K562 (cell line): Measurements from ENCODE around the gene FASTKD1. TPM values are rescaled to one million over a fixed set of nuclear protein-coding genes. Genes with fewer than 3 reads are reported as not detected.
A peak's percentile ranks its signal among the peaks of the same experiment; 100 is the strongest.

Source experiments
- ATAC-seq: fragments of 200-7000 bp; cut with Tn5 transposase; 3 replicates; pipeline ENCODE4 v1.9.1; 2020; ENCODE audit warnings: moderate library complexity
- BruUV-seq: library from RNA; stranded (reverse); fragments of 400-500 nt; replicated peaks from 2 replicates; lab custom pipeline; 2021; lab: Mats Ljungman, UMichigan
- CTCF ChIA-PET: fragments of 300-600 bp; formaldehyde crosslinking; extraction: SDS; loops from one replicate; lab custom pipeline; 2021; ENCODE audit warnings: low intra/inter-chr PET ratio; lab: Yijun Ruan, JAX
- POLR2A ChIA-PET: fragments of 300-600, 350-650 bp; sonication (Branson Sonifier 250); formaldehyde crosslinking; extraction: SDS; loops from one replicate; lab custom pipeline; 2021; ENCODE audit warnings: antibody characterized with exemption, inconsistent platforms; lab: Yijun Ruan, JAX
- DNase-seq, 4 experiments: peaks; one replicate each; pipeline versions ENCODE4 v3.0.0 to v3.0.0-alpha.2; 2011 to 2018; ENCODE audit warnings: low spot score in 3 of 4, mixed read lengths in 3 of 4; ENCODE audit errors: extremely low read depth in 1 of 4
- FAIRE-seq: peaks from 2 replicates; lab custom pipeline; 2011; peaks lifted over from hg19 to GRCh38; lab: Jason Lieb, UNC
- H2AFZ ChIP-seq: 2 replicates; pipeline ENCODE4 v1.6.0; 2011; ENCODE audit warnings: low read depth, low read length, control low read depth, inconsistent platforms
- H3K27ac ChIP-seq: fragments of 200-600 bp; 3 replicates; pipeline ENCODE4 v1.8.0; 2011; ENCODE audit warnings: low read depth, mild to moderate bottlenecking, control low read depth, inconsistent platforms, low read length, moderate library complexity, mixed read lengths; ENCODE audit errors: extremely low read depth
- H3K27me3 ChIP-seq, 2 experiments: fragments of 300-600 bp in 1 of 2; 2 replicates in 1 of 2; 3 replicates in 1 of 2; pipeline versions ENCODE4 v1.6.0 to v1.8.0; 2011; ENCODE audit warnings: inconsistent platforms in 2 of 2, low read length in 2 of 2, mild to moderate bottlenecking in 1 of 2, mixed read lengths in 1 of 2, moderate library complexity in 1 of 2; ENCODE audit not compliant: control insufficient read depth in 2 of 2, insufficient read depth in 2 of 2
- H3K36me3 ChIP-seq: fragments of 300-600 bp; 3 replicates; pipeline ENCODE4 v1.8.0; 2011; ENCODE audit warnings: mild to moderate bottlenecking, low read length, inconsistent platforms; ENCODE audit not compliant: control insufficient read depth, insufficient read depth
- H3K4me1 ChIP-seq, 2 experiments: fragments of 200-600 bp in 1 of 2; replicated peaks in 1 of 2; 2 replicates in 1 of 2; 3 replicates in 1 of 2; pipeline versions ENCODE4 v1.5.1 to v1.8.0; 2011; ENCODE audit warnings: inconsistent platforms in 2 of 2, low read length in 2 of 2, mild to moderate bottlenecking in 1 of 2, mixed read lengths in 1 of 2, moderate library complexity in 1 of 2; ENCODE audit not compliant: control insufficient read depth in 2 of 2, insufficient read depth in 2 of 2
- H3K4me2 ChIP-seq: 2 replicates; pipeline ENCODE4 v1.6.1; 2011; ENCODE audit warnings: low read length, control low read depth, inconsistent platforms, mixed read lengths; ENCODE audit not compliant: insufficient read depth
- H3K4me3 ChIP-seq: fragments of 200-600 bp; sonication (generic), shearing (Covaris generic); 2 replicates; pipeline ENCODE4 v1.5.1; 2016; ENCODE audit warnings: control low read depth, inconsistent platforms
- H3K79me2 ChIP-seq: fragments of 200-600 bp; 3 replicates; pipeline ENCODE4 v1.8.0; 2011; ENCODE audit warnings: low read length, inconsistent platforms; ENCODE audit not compliant: control insufficient read depth, insufficient read depth
- H3K9ac ChIP-seq, 2 experiments: 2 replicates each; pipeline versions ENCODE4 v1.6.0 to v1.6.1; 2011; ENCODE audit warnings: low read depth in 2 of 2, low read length in 2 of 2, control low read depth in 1 of 2, inconsistent platforms in 1 of 2, mild to moderate bottlenecking in 1 of 2, mixed read lengths in 1 of 2; ENCODE audit not compliant: insufficient read depth in 1 of 2
- H3K9me1 ChIP-seq: one replicate; pipeline ENCODE4 v1.6.0; 2011; ENCODE audit warnings: inconsistent platforms, mild to moderate bottlenecking, low read length, moderate library complexity; ENCODE audit not compliant: control insufficient read depth, insufficient read depth
- H3K9me3 ChIP-seq: replicated peaks from 2 replicates; pipeline ENCODE4 v1.5.1; 2011; ENCODE audit warnings: low read depth, low read length, inconsistent platforms; ENCODE audit not compliant: control insufficient read depth, insufficient read depth
- H4K20me1 ChIP-seq: replicated peaks from 2 replicates; pipeline ENCODE4 v1.6.1; 2011; ENCODE audit warnings: low read length, inconsistent platforms, mixed read lengths; ENCODE audit not compliant: control insufficient read depth, insufficient read depth
- ATF1 ChIP-seq, 2 experiments: fragments of 450-650 bp in 1 of 2; IDR thresholded peaks; 2 replicates each; pipeline ENCODE4 v1.6.1; 2016; ENCODE audit warnings: missing compliant biosample characterization in 1 of 2, missing genetic modification characterization in 1 of 2
- KHSRP ChIP-seq: fragments of 450-650 bp; IDR thresholded peaks from 2 replicates; pipeline ENCODE4 v1.6.1; 2017
- KLF1 ChIP-seq: fragments of 450-650 bp; IDR thresholded peaks from 2 replicates; pipeline ENCODE4 v1.6.1; 2016; ENCODE audit warnings: missing genetic modification characterization, missing compliant biosample characterization
- MEF2A ChIP-seq: IDR thresholded peaks from 2 replicates; pipeline ENCODE4 v1.6.1; 2011; ENCODE audit warnings: low read depth, mild to moderate bottlenecking, low read length, moderate library complexity; ENCODE audit not compliant: control insufficient read depth
- NCOA4 ChIP-seq: fragments of 450-650 bp; IDR thresholded peaks from 2 replicates; pipeline ENCODE4 v1.6.1; 2018; ENCODE audit warnings: mild to moderate bottlenecking; ENCODE audit not compliant: partially characterized antibody
- NFIC ChIP-seq: fragments of 450-650 bp; IDR thresholded peaks from 2 replicates; pipeline ENCODE4 v1.6.1; 2017; ENCODE audit warnings: mild to moderate bottlenecking, inconsistent platforms
- RBBP5 ChIP-seq: fragments of 200-600 bp; sonication (generic); IDR thresholded peaks from 2 replicates; pipeline ENCODE4 v1.6.1; 2012; ENCODE audit warnings: borderline replicate concordance, mild to moderate bottlenecking, low read length, control low read depth, inconsistent platforms; ENCODE audit not compliant: insufficient read depth, poor library complexity, severe bottlenecking
- TFAM ChIP-seq: fragments of 250-450 bp; sonication (Bioruptor Pico); conservative IDR thresholded peaks from 2 replicates; pipeline ENCODE4 v1.5.0; 2021; ENCODE audit warnings: mild to moderate bottlenecking, moderate library complexity
- THRAP3 ChIP-seq: fragments of 450-650 bp; IDR thresholded peaks from 2 replicates; pipeline ENCODE4 v1.6.1; 2016; ENCODE audit warnings: mild to moderate bottlenecking, inconsistent platforms, borderline replicate concordance
- TRIM28 ChIP-seq: fragments of 450-650 bp; IDR thresholded peaks from 2 replicates; pipeline ENCODE4 v1.6.1; 2017
- ZFX ChIP-seq: sonication (generic); formaldehyde crosslinking; IDR thresholded peaks from 2 replicates; pipeline ENCODE4 v1.8.0; 2022; ENCODE audit warnings: mild to moderate bottlenecking, missing genetic modification reagents, moderate library complexity
- WGBS: fragments of 100-300 bp; shearing (Covaris generic); methylation state at CpG from one replicate; pipeline ENCODE4 v1.1.6; 2016; ENCODE audit warnings: low coverage, mixed read lengths; ENCODE audit not compliant: insufficient coverage; ENCODE audit errors: missing lambda C conversion rate; 5-methylcytosine and 5-hydroxymethylcytosine counted together
- in situ Hi-C: fragments of 300-500 bp; cut with MboI; formaldehyde crosslinking; loops from 4 replicates; pipeline ENCODE4 v1.15.0; 2018; ENCODE audit warnings: inconsistent platforms, mixed read lengths
- intact Hi-C: fragments of 100-400 bp; cut with micrococcal nuclease; formaldehyde crosslinking; loops from 2 replicates; pipeline ENCODE4 v1.14.2; 2022
- polyA plus RNA-seq, 8 experiments: library from polyadenylated mRNA; depleted of rRNA in 4 of 8; stranded (reverse) in 5 of 8; unstranded in 3 of 8; fragments of >200 nt; fragmentation: Nextera tagmentation in 2 of 8; fragmentation: Illumina TruSeq in 1 of 8; extraction: Ambion mirVana in 2 of 8; extraction: Trizol in 1 of 8; gene quantifications; 2 replicates each; pipeline versions ENCODE4 v1.2.1 to v1.2.3, GENCODE V29; 2011 to 2014; ENCODE audit warnings: inconsistent platforms in 1 of 8, missing spikeins in 1 of 8
- total RNA-seq, 7 experiments: library from RNA; depleted of rRNA in 6 of 7; stranded (reverse); fragments of >200 nt in 6 of 7; fragmentation: Illumina TruSeq in 2 of 7; extraction: Trizol in 2 of 7; gene quantifications; 2 replicates each; pipeline versions ENCODE4 v1.2.1 to v1.2.3, GENCODE V29; 2011 to 2021; ENCODE audit warnings: low replicate concordance in 1 of 7
- TF ChIP-seq, protein P1 (sequence below): IDR thresholded peaks from 3 replicates; pipeline ENCODE4 v1.6.1; 2011; ENCODE audit warnings: borderline replicate concordance, mild to moderate bottlenecking, moderate library complexity; ENCODE audit not compliant: insufficient read length; ENCODE audit errors: extremely low read depth
- TF ChIP-seq, protein P2 (sequence below): fragments of 450-650 bp; formaldehyde crosslinking; IDR thresholded peaks from 2 replicates; pipeline ENCODE4 v1.4.0; 2020; ENCODE audit warnings: mild to moderate bottlenecking, moderate library complexity

Gene FASTKD1
- total and polyA plus RNA-seq, 9 of the 15 experiments (the other 6 are each of a cell fraction or from before 2014, with no cell fraction given), result 63.5 to 134 (median 119) TPM

DNA sequence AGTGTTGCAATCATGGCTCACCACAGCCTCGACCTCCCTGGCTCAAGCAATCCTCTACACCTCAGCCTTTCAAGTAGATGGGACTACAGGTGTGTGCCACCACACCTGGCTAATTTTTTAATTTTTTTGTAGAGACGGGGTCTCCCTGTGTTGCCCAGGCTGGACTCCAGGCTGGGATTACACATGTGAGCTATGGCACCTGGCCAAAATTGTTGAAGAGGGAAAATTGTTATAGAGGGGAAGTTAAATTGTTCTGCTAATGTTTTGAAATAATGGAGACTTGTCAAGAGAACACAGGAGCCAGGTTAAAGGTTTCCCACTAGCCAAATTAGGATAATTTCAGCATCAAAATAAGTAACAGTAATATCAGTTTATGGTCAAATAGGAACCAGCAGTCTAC lies 35.6 kb upstream of the FASTKD1 start:
- DNase-seq (no peak), ATAC-seq (no peak), FAIRE-seq (no peak)
- POLR2A ChIA-PET, result interaction anchor here (0.8 kb wide), 1 partner anchor 12 kb away, joined by 3 read pairs; no protein-coding TSS in a partner anchor
- 85% methylated on average over 2 of the region's 2 CpGs for WGBS
- BruUV-seq, result no TSS peak
- Histone ChIP-seq H3K9ac (no peak overlapping the region), H3K4me1 (no peaks in the 10 kb centered on the region), H3K27ac (no peak overlapping the region), H3K9me1 (no peaks in the 10 kb centered on the region), H3K4me2 (no peak overlapping the region), H3K79me2 (0 out of 3 replicates have a peak, but pooled peaks cover under 1% of the 10 kb centered on the region), H3K27me3 (no peaks in the 10 kb centered on the region), H3K36me3 (peaks cover 93% of the 10 kb centered on the region), H4K20me1 (no peaks in the 10 kb centered on the region), H3K4me3 (no peak overlapping the region), H3K9me3 (no peaks in the 10 kb centered on the region), H2AFZ (no peak overlapping the region)
- intact Hi-C loops (no loop called here), in situ Hi-C loops (no loop called here)
- CTCF ChIA-PET, result no interaction called here
- TF ChIP-seq KLF1 (tag), result no peak
- TF ChIP-seq NFIC, result peak; percentile 75

DNA sequence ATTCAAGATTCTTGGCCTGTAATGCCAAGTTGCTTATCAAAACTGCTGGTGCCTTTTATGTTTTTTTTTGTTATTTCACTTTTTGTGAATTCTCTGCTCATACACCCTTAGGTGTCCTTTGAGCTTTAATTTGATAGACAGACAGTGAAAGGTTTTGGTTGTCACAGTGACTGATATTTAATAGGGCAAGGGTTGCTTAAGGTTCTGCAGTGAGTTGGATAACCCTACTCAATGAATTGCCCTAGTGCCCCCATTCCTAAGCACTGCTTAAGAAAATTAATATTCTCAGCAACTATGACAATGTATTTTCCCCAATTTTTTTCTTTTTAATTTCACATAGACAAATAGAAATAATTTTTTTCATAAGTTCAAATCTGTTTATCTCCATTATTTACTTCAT lies 25.9 kb upstream of the FASTKD1 start:
- H3K4me3 ChIP-seq, result no peak overlapping the region
- intact Hi-C loops (no loop called here), in situ Hi-C loops (no loop called here)
- ATAC-seq (no peak), DNase-seq (no peak), FAIRE-seq (peak; percentile 26)
- H3K4me2 ChIP-seq, result no peak overlapping the region
- CTCF ChIA-PET, result no interaction called here
- H3K9ac ChIP-seq, result no peak overlapping the region
- H2AFZ ChIP-seq, result no peak overlapping the region
- H3K4me1 ChIP-seq, result no peaks in the 10 kb centered on the region
- BruUV-seq, result no TSS peak
- no peaks in the 10 kb centered on the region; the same call in 1 of the 2 replicates for H4K20me1 ChIP-seq
- H3K9me1 ChIP-seq, result no peaks in the 10 kb centered on the region
- peaks cover 96% of the 10 kb centered on the region for H3K79me2 ChIP-seq
- no peak overlapping the region for H3K27ac ChIP-seq
- POLR2A ChIA-PET, result interaction anchor here (2.0 kb wide), 1 partner anchor 10 kb away, joined by 8 read pairs; no protein-coding TSS in a partner anchor
- H3K9me3 ChIP-seq, result no peaks in the 10 kb centered on the region
- peaks cover 37% of the 10 kb centered on the region for H3K36me3 ChIP-seq
- no peaks in the 10 kb centered on the region for H3K27me3 ChIP-seq
- TF ChIP-seq TFAM (CRISPR knock-in tag), result no peak
- no peak for TF ChIP-seq THRAP3
- TF ChIP-seq MEF2A, result no peak
- TF ChIP-seq ZFX (CRISPR knock-in tag), result no peak
- TF ChIP-seq, protein P1, sequence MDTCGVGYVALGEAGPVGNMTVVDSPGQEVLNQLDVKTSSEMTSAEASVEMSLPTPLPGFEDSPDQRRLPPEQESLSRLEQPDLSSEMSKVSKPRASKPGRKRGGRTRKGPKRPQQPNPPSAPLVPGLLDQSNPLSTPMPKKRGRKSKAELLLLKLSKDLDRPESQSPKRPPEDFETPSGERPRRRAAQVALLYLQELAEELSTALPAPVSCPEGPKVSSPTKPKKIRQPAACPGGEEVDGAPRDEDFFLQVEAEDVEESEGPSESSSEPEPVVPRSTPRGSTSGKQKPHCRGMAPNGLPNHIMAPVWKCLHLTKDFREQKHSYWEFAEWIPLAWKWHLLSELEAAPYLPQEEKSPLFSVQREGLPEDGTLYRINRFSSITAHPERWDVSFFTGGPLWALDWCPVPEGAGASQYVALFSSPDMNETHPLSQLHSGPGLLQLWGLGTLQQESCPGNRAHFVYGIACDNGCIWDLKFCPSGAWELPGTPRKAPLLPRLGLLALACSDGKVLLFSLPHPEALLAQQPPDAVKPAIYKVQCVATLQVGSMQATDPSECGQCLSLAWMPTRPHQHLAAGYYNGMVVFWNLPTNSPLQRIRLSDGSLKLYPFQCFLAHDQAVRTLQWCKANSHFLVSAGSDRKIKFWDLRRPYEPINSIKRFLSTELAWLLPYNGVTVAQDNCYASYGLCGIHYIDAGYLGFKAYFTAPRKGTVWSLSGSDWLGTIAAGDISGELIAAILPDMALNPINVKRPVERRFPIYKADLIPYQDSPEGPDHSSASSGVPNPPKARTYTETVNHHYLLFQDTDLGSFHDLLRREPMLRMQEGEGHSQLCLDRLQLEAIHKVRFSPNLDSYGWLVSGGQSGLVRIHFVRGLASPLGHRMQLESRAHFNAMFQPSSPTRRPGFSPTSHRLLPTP, result no peak
- TF ChIP-seq, protein P2, sequence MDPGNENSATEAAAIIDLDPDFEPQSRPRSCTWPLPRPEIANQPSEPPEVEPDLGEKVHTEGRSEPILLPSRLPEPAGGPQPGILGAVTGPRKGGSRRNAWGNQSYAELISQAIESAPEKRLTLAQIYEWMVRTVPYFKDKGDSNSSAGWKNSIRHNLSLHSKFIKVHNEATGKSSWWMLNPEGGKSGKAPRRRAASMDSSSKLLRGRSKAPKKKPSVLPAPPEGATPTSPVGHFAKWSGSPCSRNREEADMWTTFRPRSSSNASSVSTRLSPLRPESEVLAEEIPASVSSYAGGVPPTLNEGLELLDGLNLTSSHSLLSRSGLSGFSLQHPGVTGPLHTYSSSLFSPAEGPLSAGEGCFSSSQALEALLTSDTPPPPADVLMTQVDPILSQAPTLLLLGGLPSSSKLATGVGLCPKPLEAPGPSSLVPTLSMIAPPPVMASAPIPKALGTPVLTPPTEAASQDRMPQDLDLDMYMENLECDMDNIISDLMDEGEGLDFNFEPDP, result no peak
- no peak for TF ChIP-seq ATF1 (CRISPR knock-in tag; IDR thresholded peaks at IDR 0.05)
- TF ChIP-seq ATF1 (tag; IDR thresholded peaks at IDR 0.05), result no peak
- no peak for TF ChIP-seq RBBP5
- TF ChIP-seq KHSRP, result no peak
- TF ChIP-seq NCOA4, result no peak
- no peak for TF ChIP-seq TRIM28
